CD4-positive, alpha-beta T cell treated with Interleukin-15 for 4 hours (primary cell): ENCODE results near the gene HELQ.
"Not testable (repeated sequence)": the region's sequence is repeated elsewhere in the genome, so short reads cannot be mapped to it uniquely, and the experiment has no call there.

Source experiments
- DNase-seq: peaks from one replicate; pipeline ENCODE4 v3.0.0-alpha.2; 2020; ENCODE audit warnings: low spot score

The HELQ gene

DNA sequence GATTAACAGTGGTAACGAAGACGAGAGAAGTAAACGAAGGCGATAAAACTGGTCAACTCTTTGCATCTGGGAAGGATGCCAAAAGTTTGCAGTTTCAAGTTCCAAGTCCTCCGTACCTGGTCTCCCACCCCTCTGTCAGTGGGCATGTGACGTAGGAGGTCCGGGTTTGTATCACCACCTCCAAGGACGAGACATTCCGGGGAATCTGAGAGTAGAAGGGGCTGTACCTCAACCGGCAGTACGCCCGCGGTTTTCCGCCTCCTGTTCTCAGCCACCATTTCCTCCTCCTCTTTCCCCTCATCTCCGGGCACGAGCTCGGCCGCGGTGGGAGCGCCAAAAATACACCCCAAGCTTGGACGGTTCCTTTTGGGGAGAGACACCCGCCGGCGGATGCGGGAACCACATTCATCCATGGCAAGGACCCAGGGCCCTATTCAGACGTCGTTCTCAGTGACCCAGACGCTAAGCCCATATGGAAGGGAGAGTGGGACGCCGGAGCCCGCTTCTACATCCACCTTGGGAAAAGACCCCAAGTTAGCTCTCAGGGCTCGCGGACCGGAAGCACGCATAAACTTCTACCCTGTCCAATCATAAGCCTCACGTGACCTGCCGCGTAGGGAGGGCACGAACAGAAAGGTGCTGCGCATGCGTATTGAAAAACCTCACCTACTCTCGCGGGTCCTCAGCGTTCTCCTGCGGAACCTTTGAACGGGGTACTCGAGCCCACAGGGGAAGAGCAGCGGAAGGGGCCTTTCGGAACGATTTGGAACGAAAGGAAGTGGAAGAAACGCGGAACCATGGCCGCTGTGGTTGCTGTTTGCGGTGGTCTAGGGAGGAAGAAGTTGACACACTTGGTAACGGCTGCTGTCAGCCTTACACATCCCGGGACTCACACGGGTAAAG is at the start of gene HELQ, which contains the start of gene MRPS18C:
TSS of gene HELQ (minus strand) at position 543 of the 903 bp plus-strand sequence. CDS start at position 413, 130 bp downstream.
TSS of gene MRPS18C (plus strand) at position 778 of the 903 bp plus-strand sequence. CDS start at position 798, 20 bp downstream.
- peak; percentile 97 for DNase-seq

DNA sequence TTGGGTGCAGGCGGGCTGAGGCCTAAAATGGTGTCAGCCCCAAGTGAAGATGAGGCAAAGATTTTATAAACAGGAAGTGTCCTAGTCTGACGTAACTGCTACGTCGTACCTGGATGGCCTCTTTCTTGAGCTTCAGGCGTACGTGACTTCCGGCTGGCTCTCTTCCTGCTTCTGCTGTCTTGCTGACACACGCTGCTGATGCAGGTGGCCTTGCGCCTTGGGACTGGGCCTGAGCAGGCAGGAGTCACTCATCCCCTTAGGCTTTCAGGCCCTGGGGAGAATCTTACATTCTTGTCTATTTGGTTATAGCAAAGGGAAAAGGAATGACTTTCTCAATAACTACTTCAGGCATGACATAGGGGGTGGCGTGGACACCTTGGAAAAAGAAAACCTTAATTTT is 49.4 kb upstream of the HELQ start:
- DNase-seq, result no peak

DNA sequence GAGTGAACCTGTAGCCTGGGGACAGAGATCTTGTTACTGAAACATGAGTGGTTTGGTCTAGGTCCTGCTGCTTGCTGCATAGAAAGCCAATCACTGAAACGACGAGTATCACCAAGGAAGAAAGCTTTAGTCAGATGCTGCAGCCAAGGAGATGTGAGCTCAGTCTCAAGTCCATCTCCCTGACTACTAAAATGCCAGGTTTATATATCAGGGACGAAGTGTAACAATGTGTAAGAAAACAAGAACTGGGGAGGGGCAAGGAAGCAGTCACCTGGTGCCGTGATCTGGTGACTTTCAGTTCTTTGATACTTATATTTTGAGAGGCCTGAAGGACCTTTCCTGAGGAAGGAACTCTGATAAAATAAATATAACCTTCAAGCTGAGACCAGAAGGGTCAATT is 48.9 kb upstream of the HELQ start:
- DNase-seq, result no peak

DNA sequence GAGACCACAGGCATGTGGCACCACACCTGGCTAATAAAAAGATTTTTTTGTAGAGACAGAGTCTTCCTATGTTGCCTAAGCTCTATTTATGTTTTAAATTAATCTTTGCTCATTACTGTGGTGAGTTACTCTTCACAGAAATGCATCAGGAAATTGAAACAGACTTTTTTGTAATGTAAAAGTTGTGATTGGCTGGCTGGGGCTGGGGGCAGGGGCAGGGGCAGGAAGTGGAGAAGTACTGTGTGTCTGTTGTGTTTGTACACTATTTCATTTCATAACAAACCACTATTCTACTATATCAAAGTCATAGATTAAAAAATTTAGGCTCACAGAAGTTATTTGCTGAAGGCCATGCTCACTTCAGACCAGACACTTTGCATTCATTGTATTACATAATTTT is 48.4 kb upstream of the HELQ start:
- DNase-seq, result peak; percentile 40

DNA sequence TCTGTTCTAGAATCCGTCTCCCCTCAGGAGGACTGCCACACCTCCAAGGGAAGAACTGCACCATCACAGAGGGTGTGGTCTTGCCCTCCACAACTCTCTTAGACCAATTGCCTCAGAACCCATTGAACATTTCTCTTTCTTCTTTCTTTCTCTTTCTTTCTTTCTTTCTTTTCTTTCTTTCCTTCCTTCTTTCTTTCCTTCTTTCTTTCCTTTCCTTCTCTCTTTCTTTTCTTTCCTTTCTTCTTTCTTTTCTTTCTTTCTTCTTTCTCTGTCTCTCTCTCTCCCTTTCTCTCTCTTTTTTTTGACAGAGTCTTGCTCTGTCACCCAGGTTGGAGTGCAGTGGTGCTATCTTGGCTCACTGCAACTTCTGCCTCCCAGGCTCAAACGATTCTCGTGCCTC is 46.0 kb upstream of the HELQ start:
- not testable (repeated sequence) for DNase-seq

DNA sequence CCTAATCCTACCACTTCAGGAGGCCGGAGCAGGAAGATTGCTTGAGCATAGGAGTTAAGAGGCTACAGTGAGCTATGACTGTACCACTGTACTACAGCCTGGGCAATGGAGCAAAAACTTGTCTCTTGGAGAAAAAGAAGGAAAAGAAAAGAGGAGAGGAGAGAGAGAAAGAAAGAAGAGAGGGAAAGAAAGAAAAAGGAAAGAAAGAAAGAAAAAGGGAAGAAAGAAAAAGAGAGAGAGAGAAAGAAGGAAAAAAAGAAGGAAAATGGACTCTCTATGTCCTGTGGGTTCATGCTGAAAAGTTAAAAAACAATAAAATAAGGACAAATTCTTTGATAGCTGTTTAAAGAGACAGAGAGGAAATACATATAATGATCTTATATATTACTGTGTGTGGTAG is 42.6 kb upstream of the HELQ start:
- no peak for DNase-seq

- not testable (repeated sequence) for DNase-seq
These were observed 40.7 kb upstream of the HELQ start for GRCh38 chr4:83496085-83496917.

DNA sequence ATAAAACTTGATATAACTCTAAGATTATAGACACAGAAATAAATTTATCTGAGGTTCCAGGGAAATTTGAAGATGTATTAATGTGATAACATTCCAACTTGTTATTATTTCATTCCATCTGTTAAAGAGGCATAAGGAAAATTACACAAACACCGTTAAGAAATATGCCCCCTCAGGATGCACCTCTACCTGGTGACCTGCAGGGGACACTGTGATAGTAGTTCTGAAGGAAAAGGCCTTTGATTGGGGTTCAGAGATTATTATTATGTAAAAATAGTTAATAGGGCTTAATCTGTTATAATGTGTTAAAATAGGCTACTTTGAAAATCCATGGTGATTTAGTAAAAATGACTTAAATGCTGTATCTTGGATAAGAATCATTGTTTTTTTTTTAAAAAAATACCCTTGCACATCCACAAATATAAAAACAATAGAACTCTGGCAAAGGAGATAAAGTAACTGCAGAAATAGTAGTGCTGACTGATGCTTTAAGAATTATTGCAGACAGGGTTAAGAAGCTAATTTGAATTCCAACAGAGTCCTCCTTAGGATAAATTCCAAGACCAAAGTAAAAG is 35.3 kb upstream of the HELQ start:
- DNase-seq, result peak; percentile 41

DNA sequence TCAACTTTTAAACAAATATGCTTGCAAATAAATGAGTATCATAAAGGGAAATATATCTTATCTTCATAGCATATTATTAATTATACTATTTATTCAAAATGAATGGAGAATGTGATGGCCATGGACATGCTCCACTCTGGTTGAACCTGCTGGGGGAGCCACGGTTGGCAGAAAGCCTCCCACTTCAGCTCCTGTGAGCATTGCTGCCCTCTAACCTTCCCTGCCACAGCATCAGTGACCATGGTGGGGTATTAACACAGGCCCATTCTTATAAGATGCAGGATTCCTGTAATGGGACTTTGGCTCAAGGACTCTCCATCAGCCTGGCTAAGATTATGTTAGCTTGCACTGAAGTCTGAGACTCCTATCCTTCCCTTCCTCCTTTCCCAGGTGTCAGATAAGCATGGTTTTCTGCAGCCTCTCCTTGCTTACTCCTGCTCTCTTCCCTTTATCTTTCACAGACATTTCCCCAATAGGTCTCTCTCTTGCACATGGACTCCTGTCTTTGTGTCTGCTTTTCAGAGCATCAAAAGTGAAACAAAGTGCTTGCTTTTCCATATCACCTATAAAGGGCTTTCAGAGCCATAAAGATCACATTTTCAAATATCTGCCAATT is 34.2 kb upstream of the HELQ start:
- no peak for DNase-seq

GRCh38 chr4:83486457-83487129 is 31.0 kb upstream of the HELQ start:
- no peak for DNase-seq

- peak; percentile 93 for DNase-seq
These were observed 29.2 kb upstream of the HELQ start, which contains the start of gene ABRAXAS1 for GRCh38 chr4:83484500-83485461. Gene ABRAXAS1, minus strand, starts transcription at chr4:83485100. Its CDS starts 28 bp downstream, at chr4:83485072.

- no peak for DNase-seq
These were observed 18.3 kb upstream of the HELQ start for GRCh38 chr4:83473966-83474365.

DNA sequence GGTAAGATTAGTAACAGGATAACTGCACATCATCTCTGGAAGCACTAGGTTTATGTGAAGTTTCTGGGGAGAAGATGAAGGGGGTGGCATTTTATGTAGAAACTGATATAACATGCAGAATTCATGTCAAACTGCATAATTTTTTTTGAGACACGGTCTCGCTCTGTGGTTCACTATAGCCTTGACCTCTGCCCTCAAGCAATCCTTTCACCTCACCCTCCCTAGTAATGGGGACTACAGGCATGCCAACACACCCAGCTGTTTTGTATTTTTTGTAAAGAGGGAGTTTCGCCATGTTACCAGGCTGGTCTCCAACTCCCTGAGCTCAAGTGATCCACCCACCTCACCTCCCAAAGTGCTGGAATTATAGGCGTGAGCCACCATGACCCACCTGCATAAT is 17.8 kb upstream of the HELQ start:
- DNase-seq, result no peak

- no peak for DNase-seq
These were observed 520 bp upstream of the HELQ start for GRCh38 chr4:83456184-83456501.

- DNase-seq, result no peak
These were observed 937 bp downstream of the HELQ start for GRCh38 chr4:83454686-83455085.

- no peak for DNase-seq
These were observed 6.6 kb downstream of the HELQ start for GRCh38 chr4:83449009-83449408.

- DNase-seq, result no peak
These were observed 14.7 kb downstream of the HELQ start for GRCh38 chr4:83440899-83441298.

DNA sequence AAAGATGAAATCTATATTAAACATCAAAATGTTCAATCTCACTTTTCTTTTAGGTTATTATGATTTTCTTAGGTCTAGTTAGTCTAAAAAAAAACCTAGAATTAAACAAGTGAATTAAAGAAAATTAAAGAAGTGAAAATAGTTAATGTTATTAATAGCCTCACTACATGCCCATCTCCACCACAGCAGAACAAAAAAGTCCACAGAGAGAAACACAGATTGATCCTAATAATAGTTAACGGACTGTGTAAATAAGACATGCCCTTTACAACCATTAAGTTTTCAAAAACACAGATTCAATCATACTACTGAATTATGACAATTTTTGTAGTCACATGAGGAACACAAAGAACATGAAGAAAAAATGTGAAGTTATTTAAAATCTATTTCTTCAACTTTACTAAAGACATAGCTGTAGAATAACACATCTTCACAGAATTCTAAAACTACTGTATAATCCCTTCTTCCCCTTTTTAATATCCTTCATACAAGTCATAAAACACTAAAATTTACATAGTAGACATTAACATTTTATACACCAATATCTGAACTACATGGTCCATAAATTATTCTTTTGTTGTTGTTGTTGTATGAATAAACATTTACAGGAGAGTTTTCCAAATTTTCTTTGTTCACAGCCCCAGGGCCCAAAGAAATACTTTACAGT is 15.3 kb downstream of the HELQ start:
- DNase-seq, result no peak

GRCh38 chr4:83438719-83439118 is 16.9 kb downstream of the HELQ start:
- DNase-seq, result no peak

DNA sequence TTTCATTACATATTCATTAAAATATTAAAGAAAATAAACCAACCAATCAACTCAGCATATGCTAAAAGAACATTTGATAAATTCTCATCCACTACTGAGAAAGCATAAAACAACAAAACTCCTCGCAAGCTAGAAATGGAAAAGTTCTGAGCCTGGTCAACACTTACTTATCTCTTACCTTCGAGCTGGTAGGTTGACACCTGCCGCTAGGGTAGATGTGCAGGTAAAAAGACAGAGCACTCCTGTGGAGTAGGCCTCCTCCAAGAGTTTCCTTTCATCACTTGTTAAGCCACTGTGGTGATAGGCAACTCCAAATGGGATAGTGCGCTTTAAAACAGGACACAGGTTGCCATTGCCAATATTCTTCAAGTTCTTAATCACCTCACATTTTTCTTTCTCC is 18.9 kb downstream of the HELQ start:
- no peak for DNase-seq
